Left lung (tissue), 10 donors: ENCODE measurements around the gene SAMD14. TPM values are rescaled to one million over a fixed set of nuclear protein-coding genes. Genes with fewer than 3 reads are reported as not detected.

Source experiments
- ATAC-seq: fragments of 200-7000 bp; cut with Tn5 transposase; one replicate; pipeline ENCODE4 v1.9.1; 2020; ENCODE audit warnings: moderate library complexity
- DNase-seq, 4 donors: peaks; one replicate each; pipeline ENCODE4 v3.0.0-alpha.2; 2013 to 2020
- H3K27ac ChIP-seq, 2 donors: fragments of 200-600 bp; sonication (generic) in 1 of 2; one replicate each; pipeline versions ENCODE4 v1.5.0 to v1.8.0; 2020 to 2021
- H3K27me3 ChIP-seq, 2 donors: fragments of 200-600 bp; sonication (generic) in 1 of 2; one replicate each; pipeline versions ENCODE4 v1.5.0 to v1.8.0; 2020 to 2021
- H3K36me3 ChIP-seq, 2 donors: fragments of 200-600 bp; sonication (generic) in 1 of 2; one replicate each; pipeline versions ENCODE4 v1.5.0 to v1.8.0; 2020 to 2021
- H3K4me1 ChIP-seq, 2 donors: fragments of 200-600 bp; one replicate each; pipeline ENCODE4 v1.8.0; 2021
- H3K4me3 ChIP-seq, 2 donors: fragments of 200-600 bp; sonication (generic) in 1 of 2; one replicate each; pipeline versions ENCODE4 v1.5.0 to v1.8.0; 2020 to 2021; ENCODE audit warnings: mild to moderate bottlenecking in 1 of 2
- H3K9me3 ChIP-seq, 2 donors: fragments of 200-600 bp; sonication (generic) in 1 of 2; one replicate each; pipeline versions ENCODE4 v1.5.0 to v1.8.0; 2020 to 2021
- intact Hi-C, 2 donors: fragments of 100-400 bp; cut with DNase I; formaldehyde crosslinking; loops; one replicate each; pipeline versions ENCODE4 v1.11.2 to v1.14.2; 2022
- polyA plus RNA-seq, 6 donors: library from polyadenylated mRNA; unstranded; fragments of 120-200 nt; gene quantifications; one replicate each; pipeline ENCODE4 v1.2.1, GENCODE V29; 2013; ENCODE audit not compliant: insufficient read length in 6 of 6
- total RNA-seq, 2 donors: library from RNA; stranded (reverse); fragmentation: NEBNext Ultra II Directional; extraction: Animal tissue kit (Norgen Biotek cat#: 25700); gene quantifications; one replicate each; pipeline ENCODE4 v1.2.1, GENCODE V29; 2021
- TF ChIP-seq, protein P1 (sequence below), 2 donors: fragments of 200-600 bp; sonication (generic) in 1 of 2; IDR thresholded peaks; one replicate each; pipeline versions ENCODE4 v1.5.0 to v1.8.0; 2021; ENCODE audit warnings: antibody characterized with exemption in 2 of 2
- donor health status: DM: no; HTN: yes; CAD: no.
- donor health status: DM: no; HTN: no; CAD: no.

The SAMD14 gene
- total and polyA plus RNA-seq, 8 donors: 8.4 to 21.6 (median 15.8) TPM

GRCh38 chr17:50132104-50132794, 2.3 kb upstream of the SAMD14 start:
- no peak for ATAC-seq
- H3K36me3 ChIP-seq: peaks cover 0 to 34% of the 10 kb centered on the region in 2 donors
- TF ChIP-seq, protein P1, sequence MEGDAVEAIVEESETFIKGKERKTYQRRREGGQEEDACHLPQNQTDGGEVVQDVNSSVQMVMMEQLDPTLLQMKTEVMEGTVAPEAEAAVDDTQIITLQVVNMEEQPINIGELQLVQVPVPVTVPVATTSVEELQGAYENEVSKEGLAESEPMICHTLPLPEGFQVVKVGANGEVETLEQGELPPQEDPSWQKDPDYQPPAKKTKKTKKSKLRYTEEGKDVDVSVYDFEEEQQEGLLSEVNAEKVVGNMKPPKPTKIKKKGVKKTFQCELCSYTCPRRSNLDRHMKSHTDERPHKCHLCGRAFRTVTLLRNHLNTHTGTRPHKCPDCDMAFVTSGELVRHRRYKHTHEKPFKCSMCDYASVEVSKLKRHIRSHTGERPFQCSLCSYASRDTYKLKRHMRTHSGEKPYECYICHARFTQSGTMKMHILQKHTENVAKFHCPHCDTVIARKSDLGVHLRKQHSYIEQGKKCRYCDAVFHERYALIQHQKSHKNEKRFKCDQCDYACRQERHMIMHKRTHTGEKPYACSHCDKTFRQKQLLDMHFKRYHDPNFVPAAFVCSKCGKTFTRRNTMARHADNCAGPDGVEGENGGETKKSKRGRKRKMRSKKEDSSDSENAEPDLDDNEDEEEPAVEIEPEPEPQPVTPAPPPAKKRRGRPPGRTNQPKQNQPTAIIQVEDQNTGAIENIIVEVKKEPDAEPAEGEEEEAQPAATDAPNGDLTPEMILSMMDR (IDR thresholded peaks at IDR 0.05): no peak
- no peak for DNase-seq
- H3K27me3 ChIP-seq: peaks cover 7 to 38% of the 10 kb centered on the region in 2 donors
- no peaks in the 10 kb centered on the region for H3K9me3 ChIP-seq
- no peak overlapping the region for H3K4me3 ChIP-seq
- H3K4me1 ChIP-seq: peaks cover 8 to 46% of the 10 kb centered on the region in 2 donors
- intact Hi-C loops: no loop called here
- peak overlapping the region in 1 of 2 donors; percentile 30 for H3K27ac ChIP-seq

DNA sequence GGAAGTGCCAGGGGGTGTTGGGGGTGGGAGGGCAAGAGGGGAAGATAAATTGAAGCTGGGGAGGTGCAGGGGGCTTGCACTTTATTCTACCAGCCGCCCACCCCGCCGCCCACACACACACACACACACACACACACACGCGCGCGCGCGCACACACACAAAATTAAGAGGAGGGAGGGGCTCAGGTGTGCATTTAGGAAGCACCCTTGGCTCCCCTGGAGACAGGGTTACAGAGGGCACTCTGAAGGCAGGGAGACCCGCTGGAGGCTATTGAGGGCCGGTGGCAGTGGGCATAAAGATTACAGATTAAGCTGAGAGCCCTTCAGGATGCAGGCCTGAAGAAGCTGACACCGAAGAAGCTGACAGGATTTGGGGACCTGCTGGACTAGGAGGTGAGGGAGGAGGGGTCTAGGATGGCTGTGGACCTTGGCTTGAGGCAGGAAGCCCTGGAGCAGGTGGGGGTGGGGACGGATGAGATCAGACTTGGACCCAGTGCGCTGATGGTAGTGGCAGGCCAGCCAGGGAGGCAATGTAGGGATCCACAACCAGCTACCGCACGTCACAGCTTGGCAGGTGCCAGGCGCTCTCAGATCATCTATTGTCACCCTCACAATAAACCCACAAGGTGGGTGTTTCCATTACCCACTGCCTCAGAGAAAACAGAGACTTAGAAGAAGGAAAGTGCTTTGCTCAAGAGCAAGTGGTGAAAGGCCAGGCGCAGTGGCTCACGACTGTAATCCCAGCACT, 772 bp upstream of the SAMD14 start:
- ATAC-seq: no peak
- Histone ChIP-seq H3K36me3 (peaks cover 0 to 19% of the 10 kb centered on the region in 2 donors), H3K27ac (no peak overlapping the region), H3K4me1 (peaks cover 8 to 47% of the 10 kb centered on the region in 2 donors), H3K4me3 (no peak overlapping the region), H3K27me3 (peaks cover 7 to 50% of the 10 kb centered on the region in 2 donors), H3K9me3 (no peaks in the 10 kb centered on the region)
- TF ChIP-seq, protein P1 (IDR thresholded peaks at IDR 0.05): no peak
- intact Hi-C loops: no loop called here
- DNase-seq: no peak

DNA sequence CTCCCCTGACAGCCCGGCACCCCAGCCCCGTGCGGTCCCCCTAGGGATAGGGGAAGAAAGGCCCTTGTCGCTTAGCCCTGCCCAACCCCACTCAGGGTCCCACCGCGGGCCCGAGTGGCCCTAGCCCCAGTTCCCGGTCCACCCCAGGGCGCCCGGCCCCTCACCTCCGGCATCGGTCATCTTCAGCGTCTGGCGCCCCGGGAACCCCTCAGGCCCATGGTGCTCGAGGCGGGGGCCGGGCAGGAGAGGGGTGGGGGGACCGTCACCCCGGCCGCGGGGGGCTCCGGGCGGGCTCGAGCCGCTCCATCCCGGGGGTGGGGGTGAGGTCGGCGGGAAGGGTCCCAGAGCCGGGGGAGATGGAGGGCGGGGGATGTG, 620 bp downstream of the SAMD14 start:
- peaks cover 8 to 46% of the 10 kb centered on the region in 2 donors for H3K4me1 ChIP-seq
- H3K36me3 ChIP-seq: peaks cover 0 to 5% of the 10 kb centered on the region in 2 donors
- ATAC-seq (no peak), DNase-seq (peak in 1 of 4 donors; percentile 78)
- H3K27ac ChIP-seq: peak overlapping the region in 1 of 2 donors; percentile 41
- no peaks in the 10 kb centered on the region for H3K9me3 ChIP-seq
- TF ChIP-seq, protein P1 (IDR thresholded peaks at IDR 0.05): no peak
- peak overlapping the region; percentile 28 to 30 for H3K4me3 ChIP-seq
- peaks cover 7 to 50% of the 10 kb centered on the region in 2 donors for H3K27me3 ChIP-seq
- intact Hi-C loops: no loop called here

- ATAC-seq: peak; percentile 2
- Histone ChIP-seq H3K4me3 (peak overlapping the region; percentile 28 to 30), H3K9me3 (no peaks in the 10 kb centered on the region), H3K27ac (peak overlapping the region; percentile 7 to 41), H3K27me3 (peaks cover 7 to 51% of the 10 kb centered on the region in 2 donors), H3K4me1 (peaks cover 8 to 42% of the 10 kb centered on the region in 2 donors), H3K36me3 (no peaks in the 10 kb centered on the region)
- DNase-seq: peak in 1 of 4 donors; percentile 46
- TF ChIP-seq, protein P1 (IDR thresholded peaks at IDR 0.05): no peak
- intact Hi-C loops: no loop called here
Observed at GRCh38 chr17:50128441-50129352, 1.3 kb downstream of the SAMD14 start.
